Prostate gland (tissue), 1 donor: ENCODE measurements around the gene LMO7.

Experiments
- POLR2A ChIP-seq: fragments of 450-650 bp; IDR thresholded peaks from one replicate; pipeline ENCODE4 v1.6.1; 2016; ENCODE audit warnings: antibody characterized with exemption, mild to moderate bottlenecking
- POLR2AphosphoS5 ChIP-seq: sonication (generic); formaldehyde crosslinking; IDR thresholded peaks from one replicate; pipeline ENCODE4 v1.6.1; 2017; ENCODE audit warnings: antibody characterized with exemption

DNA sequence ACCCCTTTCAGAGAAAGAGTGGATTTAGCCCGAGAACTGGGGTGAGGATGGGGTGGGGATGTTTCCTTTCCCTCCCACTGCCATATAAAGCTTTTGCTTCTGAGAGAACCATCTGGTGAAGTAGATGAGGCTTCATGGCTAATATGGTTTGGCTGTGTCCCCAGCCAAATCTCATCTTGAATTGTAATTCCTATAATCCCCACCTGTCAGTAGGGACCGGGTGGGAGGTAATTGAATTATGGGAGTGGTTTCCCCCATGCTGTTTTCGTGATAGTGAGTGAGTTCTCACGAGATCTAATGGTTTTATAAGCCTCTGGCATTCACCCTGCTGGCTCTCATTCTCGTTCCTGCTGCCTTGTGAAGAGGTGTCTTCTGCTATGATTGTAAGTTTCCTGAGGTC, 270.9 kb downstream of the LMO7 start:
- TF ChIP-seq POLR2A (no peak), POLR2AphosphoS5 (no peak)
